Transverse colon (tissue), 4 donors: ENCODE measurements around the gene TLCD3B. TPM values are rescaled to one million over a fixed set of nuclear protein-coding genes. Genes with fewer than 3 reads are reported as not detected.

Experiments
- DNase-seq: peaks from one replicate; pipeline ENCODE4 v3.0.0-alpha.2; 2019
- H3K27ac ChIP-seq, 4 donors: fragments of 200-600 bp; sonication (generic); 2 replicates each; pipeline ENCODE4 v1.5.1; 2016 to 2018; ENCODE audit warnings: inconsistent platforms in 4 of 4
- H3K27me3 ChIP-seq: fragments of 200-600 bp; sonication (generic); 2 replicates; pipeline ENCODE4 v1.5.1; 2017; ENCODE audit warnings: inconsistent platforms
- H3K36me3 ChIP-seq, 4 donors: fragments of 200-600 bp; sonication (generic); 2 replicates each; pipeline ENCODE4 v1.5.1; 2017 to 2019; ENCODE audit warnings: inconsistent platforms in 4 of 4
- H3K4me1 ChIP-seq, 4 donors: fragments of 200-600 bp; sonication (generic); 2 replicates each; pipeline ENCODE4 v1.5.1; 2017 to 2020; ENCODE audit warnings: inconsistent platforms in 4 of 4
- H3K4me3 ChIP-seq, 4 donors: fragments of 200-600 bp; sonication (generic); 1 replicate in 1 of 4; 2 replicates in 3 of 4; pipeline versions ENCODE4 v1.5.1 to v1.6.1; 2017 to 2019; ENCODE audit warnings: inconsistent platforms in 4 of 4
- H3K9me3 ChIP-seq, 2 donors: fragments of 200-600 bp; sonication (generic); 2 replicates each; pipeline ENCODE4 v1.5.1; 2017 to 2019; ENCODE audit warnings: inconsistent platforms in 2 of 2
- EP300 ChIP-seq: sonication (generic); formaldehyde crosslinking; IDR thresholded peaks from one replicate; pipeline ENCODE4 v1.6.1; 2017; ENCODE audit warnings: antibody characterized with exemption, low read depth
- POLR2A ChIP-seq: fragments of 450-650 bp; IDR thresholded peaks from one replicate; pipeline ENCODE4 v1.6.1; 2016; ENCODE audit warnings: antibody characterized with exemption, mild to moderate bottlenecking, moderate library complexity
- POLR2AphosphoS5 ChIP-seq, 3 donors: sonication (generic); formaldehyde crosslinking; IDR thresholded peaks; one replicate each; pipeline ENCODE4 v1.6.1; 2016; ENCODE audit warnings: antibody characterized with exemption in 3 of 3
- WGBS, 2 donors: methylation state at CpG; one replicate each; pipeline ENCODE4 v1.1.5; 2018; ENCODE audit warnings: low coverage in 1 of 2; 5-methylcytosine and 5-hydroxymethylcytosine counted together
- in situ Hi-C, 4 donors: fragments of 200-750 bp; cut with MboI; loops; one replicate each; pipeline versions ENCODE4 v1.15.0 to v1.15.1; 2017; ENCODE audit warnings: low sequenced_read_pairs in 3 of 4, low pct_ligation_motif_present in 1 of 4, low pct_unique_long_range_greater_than_20kb in 1 of 4
- intact Hi-C: fragments of 100-400 bp; cut with DNase I; formaldehyde crosslinking; loops from one replicate; pipeline ENCODE4 v1.15.1; 2023; ENCODE audit warnings: low total_unique reads
- total RNA-seq, 4 donors: library from RNA; depleted of rRNA; stranded (reverse); fragments of >200 nt; gene quantifications; one replicate each; pipeline ENCODE4 v1.1.0, GENCODE V29; 2016
- TF ChIP-seq, protein P1 (sequence below), 5 experiments: fragments of 200-600 bp in 3 of 5; fragments of 450-650 bp in 2 of 5; sonication (generic) in 3 of 5; IDR thresholded peaks; 1 replicate in 2 of 5; 2 replicates in 3 of 5; pipeline ENCODE4 v1.5.1; 2016 to 2017; ENCODE audit warnings: antibody characterized with exemption in 5 of 5, inconsistent platforms in 3 of 5, mild to moderate bottlenecking in 2 of 5, moderate library complexity in 1 of 5

Gene TLCD3B
- total RNA-seq = not detected

DNA sequence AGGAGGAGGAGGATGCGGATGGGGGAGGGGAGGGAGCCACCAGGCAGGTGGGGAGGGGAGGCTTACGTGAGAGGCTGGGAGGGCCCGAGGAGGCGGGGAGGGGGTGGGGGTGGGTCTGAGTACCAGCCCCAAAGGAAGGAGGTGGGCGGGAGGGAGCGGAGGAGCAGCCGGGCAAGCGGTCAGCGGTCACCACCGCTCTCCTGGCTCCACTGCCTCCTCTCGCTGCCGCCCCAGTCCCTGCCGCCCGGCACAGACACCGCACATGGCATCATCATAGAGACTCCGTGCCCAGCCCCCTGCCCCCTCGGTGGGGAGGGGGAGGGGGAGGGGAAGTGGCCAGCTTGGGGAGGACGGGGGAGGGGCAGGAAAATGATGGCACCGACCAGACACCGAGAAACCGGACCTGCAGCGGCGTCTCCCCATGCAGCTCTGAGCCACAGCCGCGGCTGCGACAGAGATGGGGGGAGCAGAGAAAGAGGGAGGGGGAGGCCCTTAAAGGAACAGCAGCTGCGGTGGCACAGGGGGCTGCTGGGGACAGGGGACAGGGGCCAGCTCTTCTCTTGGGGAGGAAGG lies at the start of gene TLCD3B:
Gene TLCD3B, minus strand, starts transcription at position 431 of the 573 bp plus-strand sequence. CDS start 744 bp downstream, outside the sequence.
- Histone ChIP-seq H3K4me3 (peak within 1 kb of the TSS in 1 of 4 donors; percentile 10), H3K4me1 (peaks cover 0 to 9% (median 4%) of the 10 kb centered on the region in 4 donors), H3K27ac (no peak within 1 kb of the TSS), H3K36me3 (no peaks in the 10 kb centered on the region), H3K27me3 (peaks cover 97% of the 10 kb centered on the region), H3K9me3 (no peaks in the 10 kb centered on the region)
- TF ChIP-seq POLR2A = no peak
- no peak for TF ChIP-seq EP300
- TF ChIP-seq POLR2AphosphoS5 (IDR thresholded peaks at IDR 0.05) = no peak
- TF ChIP-seq, protein P1, sequence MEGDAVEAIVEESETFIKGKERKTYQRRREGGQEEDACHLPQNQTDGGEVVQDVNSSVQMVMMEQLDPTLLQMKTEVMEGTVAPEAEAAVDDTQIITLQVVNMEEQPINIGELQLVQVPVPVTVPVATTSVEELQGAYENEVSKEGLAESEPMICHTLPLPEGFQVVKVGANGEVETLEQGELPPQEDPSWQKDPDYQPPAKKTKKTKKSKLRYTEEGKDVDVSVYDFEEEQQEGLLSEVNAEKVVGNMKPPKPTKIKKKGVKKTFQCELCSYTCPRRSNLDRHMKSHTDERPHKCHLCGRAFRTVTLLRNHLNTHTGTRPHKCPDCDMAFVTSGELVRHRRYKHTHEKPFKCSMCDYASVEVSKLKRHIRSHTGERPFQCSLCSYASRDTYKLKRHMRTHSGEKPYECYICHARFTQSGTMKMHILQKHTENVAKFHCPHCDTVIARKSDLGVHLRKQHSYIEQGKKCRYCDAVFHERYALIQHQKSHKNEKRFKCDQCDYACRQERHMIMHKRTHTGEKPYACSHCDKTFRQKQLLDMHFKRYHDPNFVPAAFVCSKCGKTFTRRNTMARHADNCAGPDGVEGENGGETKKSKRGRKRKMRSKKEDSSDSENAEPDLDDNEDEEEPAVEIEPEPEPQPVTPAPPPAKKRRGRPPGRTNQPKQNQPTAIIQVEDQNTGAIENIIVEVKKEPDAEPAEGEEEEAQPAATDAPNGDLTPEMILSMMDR (IDR thresholded peaks at IDR 0.05) = no peak
- 0 to 8% methylated on average over 4 to 21 of the region's 27 CpGs for WGBS, 2 donors
- in situ Hi-C loops = loop anchor here in 1 of 4 donors (25.0 kb wide), 1 partner anchor 144 kb away; the partner anchor contains the start of gene SEZ6L2
- DNase-seq = no peak
- intact Hi-C loops = no loop called here

DNA sequence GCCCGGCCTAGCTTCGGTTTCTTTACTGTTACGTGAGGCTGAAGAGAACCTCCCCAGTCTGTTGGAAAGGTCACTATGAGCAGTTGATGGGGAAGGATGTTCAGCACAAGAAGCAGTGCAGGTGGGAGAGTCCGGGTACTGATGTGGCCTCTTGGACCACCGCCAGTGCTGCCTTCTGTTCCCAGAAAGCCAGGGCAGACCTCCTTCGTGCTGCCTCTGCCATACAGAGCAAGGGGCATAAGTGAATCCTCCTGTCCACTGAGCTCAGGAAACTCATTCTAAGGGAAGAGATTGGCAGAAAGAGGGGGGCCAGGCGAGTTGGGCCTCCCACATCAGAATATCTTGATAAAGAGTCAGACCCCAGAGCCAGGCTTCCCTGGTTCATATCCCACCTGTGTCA lies 48.4 kb upstream of the TLCD3B start:
- no peak overlapping the region for H3K4me3 ChIP-seq
- WGBS, 2 donors = 92 to 93% methylated on average over 4 to 7 of the region's 7 CpGs
- peaks cover 0 to 32% (median 9%) of the 10 kb centered on the region in 4 donors for H3K36me3 ChIP-seq
- peaks cover 15 to 33% (median 24%) of the 10 kb centered on the region in 4 donors for H3K4me1 ChIP-seq
- TF ChIP-seq, protein P1 (IDR thresholded peaks at IDR 0.05) = no peak
- TF ChIP-seq POLR2A = no peak
- no peak for TF ChIP-seq EP300
- no peak for TF ChIP-seq POLR2AphosphoS5 (IDR thresholded peaks at IDR 0.05)
- H3K9me3 ChIP-seq = no peaks in the 10 kb centered on the region
- H3K27ac ChIP-seq = no peak overlapping the region
- no peak for DNase-seq
- in situ Hi-C loops = loop anchor here in 2 of 4 donors (25.0 kb wide), 2 partner anchors 333 to 558 kb away; partner anchors contain the start of gene ZNF771 (in 2 of the 2)
- intact Hi-C loops = no loop called here
- H3K27me3 ChIP-seq = no peaks in the 10 kb centered on the region

DNA sequence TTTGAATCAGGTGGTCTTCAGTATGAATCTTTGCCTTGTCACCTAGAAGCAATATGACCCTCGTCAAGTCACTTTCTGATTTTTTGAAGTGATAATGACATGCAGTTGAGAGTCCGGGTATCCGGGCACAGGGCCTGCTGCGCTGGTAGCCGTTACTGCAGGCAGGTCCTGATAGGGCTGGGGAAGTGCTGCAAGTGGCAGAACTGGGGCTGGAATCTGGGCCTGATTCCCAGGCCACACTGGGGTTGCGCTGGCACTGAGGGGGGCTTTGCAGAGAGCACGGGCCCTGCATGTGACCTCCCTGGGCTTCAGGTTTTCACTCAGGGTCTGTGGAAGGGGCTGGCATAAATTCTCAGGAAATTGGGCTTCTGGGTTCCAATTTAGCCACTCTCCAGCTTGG lies 47.7 kb upstream of the TLCD3B start:
- H3K27ac ChIP-seq = no peak overlapping the region
- no peak for DNase-seq
- in situ Hi-C loops = loop anchor here in 2 of 4 donors (25.0 kb wide), 2 partner anchors 334 to 559 kb away; partner anchors contain the start of gene ZNF771 (in 2 of the 2)
- no peaks in the 10 kb centered on the region for H3K9me3 ChIP-seq
- H3K36me3 ChIP-seq = peaks cover 0 to 25% (median 9%) of the 10 kb centered on the region in 4 donors
- no peak overlapping the region for H3K4me3 ChIP-seq
- TF ChIP-seq, protein P1 (IDR thresholded peaks at IDR 0.05) = no peak
- TF ChIP-seq POLR2A (no peak), EP300 (no peak), POLR2AphosphoS5 (IDR thresholded peaks at IDR 0.05) (no peak)
- 95% methylated on average over 7 of the region's 7 CpGs; no CpG with 5 or more reads in 1 of the 2 donors for WGBS, 2 donors
- intact Hi-C loops = no loop called here
- no peaks in the 10 kb centered on the region for H3K27me3 ChIP-seq
- H3K4me1 ChIP-seq = peaks cover 15 to 33% (median 24%) of the 10 kb centered on the region in 4 donors

- H3K27me3 ChIP-seq = no peaks in the 10 kb centered on the region
- intact Hi-C loops (no loop called here), in situ Hi-C loops (loop anchor here in 2 of 4 donors (25.0 kb wide), 2 partner anchors 335 to 560 kb away; partner anchors contain the start of gene ZNF771 (in 2 of the 2))
- no peak overlapping the region for H3K4me3 ChIP-seq
- DNase-seq = no peak
- no peak overlapping the region for H3K27ac ChIP-seq
- TF ChIP-seq POLR2A (no peak), POLR2AphosphoS5 (IDR thresholded peaks at IDR 0.05) (no peak), EP300 (no peak)
- TF ChIP-seq, protein P1 (IDR thresholded peaks at IDR 0.05) = no peak
- peaks cover 0 to 15% (median 6%) of the 10 kb centered on the region in 4 donors for H3K36me3 ChIP-seq
- no peaks in the 10 kb centered on the region for H3K9me3 ChIP-seq
- WGBS, 2 donors = 74% methylated on average over 6 of the region's 6 CpGs; no CpG with 5 or more reads in 1 of the 2 donors
- H3K4me1 ChIP-seq = peaks cover 15 to 33% (median 24%) of the 10 kb centered on the region in 4 donors
These were observed 46.6 kb upstream of the TLCD3B start for GRCh38 chr16:30077656-30078055.
